Smooth muscle cell (in vitro differentiated cells): ENCODE results near the gene PAQR7. TPM values are rescaled to one million over a fixed set of nuclear protein-coding genes. Genes with fewer than 3 reads are reported as not detected.

Experiments used
- DNase-seq: peaks from one replicate; lab custom pipeline; 2025; ENCODE audit not compliant: unreplicated experiment; lab: John Stamatoyannopoulos, UW
- H2AFZ ChIP-seq: fragments of 200-600 bp; sonication (generic); 2 replicates; pipeline ENCODE4 v1.6.0; 2016; ENCODE audit warnings: antibody characterized with exemption, low read depth, mild to moderate bottlenecking
- H3F3A ChIP-seq: fragments of 200-600 bp; sonication (generic); 2 replicates; pipeline ENCODE4 v1.6.0; 2017; ENCODE audit warnings: antibody characterized with exemption, low read depth
- H3K27ac ChIP-seq: fragments of 200-600 bp; sonication (generic); 2 replicates; pipeline ENCODE4 v1.5.1; 2016; ENCODE audit warnings: low read depth, mild to moderate bottlenecking
- H3K27me3 ChIP-seq: fragments of 200-600 bp; sonication (generic); 2 replicates; pipeline ENCODE4 v1.6.1; 2016; ENCODE audit warnings: low read depth, mild to moderate bottlenecking
- H3K36me3 ChIP-seq: fragments of 200-600 bp; sonication (generic); 2 replicates; pipeline ENCODE4 v1.5.1; 2016; ENCODE audit warnings: low read depth
- H3K4me1 ChIP-seq: fragments of 200-600 bp; sonication (generic); 2 replicates; pipeline ENCODE4 v1.5.1; 2016; ENCODE audit warnings: low read depth
- H3K4me2 ChIP-seq: fragments of 200-600 bp; sonication (generic); 2 replicates; pipeline ENCODE4 v1.6.0; 2016; ENCODE audit warnings: mild to moderate bottlenecking
- H3K4me3 ChIP-seq: fragments of 200-600 bp; sonication (generic); 2 replicates; pipeline ENCODE4 v1.5.1; 2016; ENCODE audit warnings: mild to moderate bottlenecking
- H3K79me2 ChIP-seq: fragments of 200-600 bp; sonication (generic); 2 replicates; pipeline ENCODE4 v1.6.0; 2016; ENCODE audit warnings: low read depth, mild to moderate bottlenecking
- H3K9ac ChIP-seq: fragments of 200-600 bp; sonication (generic); 2 replicates; pipeline ENCODE4 v1.6.0; 2016; ENCODE audit warnings: low read depth
- H3K9me3 ChIP-seq: fragments of 200-600 bp; sonication (generic); replicated peaks from 2 replicates; pipeline ENCODE4 v1.5.1; 2016; ENCODE audit warnings: low read depth
- H4K20me1 ChIP-seq: fragments of 200-600 bp; sonication (generic); 2 replicates; pipeline ENCODE4 v1.6.0; 2016; ENCODE audit warnings: low read depth
- WGBS: methylation state at CpG from one replicate; pipeline ENCODE4 v1.1.7; 2016; ENCODE audit warnings: low lambda C conversion rate; 5-methylcytosine and 5-hydroxymethylcytosine counted together
- polyA plus RNA-seq: library from polyadenylated mRNA; unstranded; fragments of >200 nt; fragmentation: Nextera tagmentation; extraction: Ambion mirVana; gene quantifications from 2 replicates; pipeline ENCODE4 v1.2.1, GENCODE V29; 2016
- total RNA-seq: library from RNA; depleted of rRNA; stranded (reverse); fragments of >200 nt; gene quantifications from 2 replicates; pipeline ENCODE4 v1.2.3, GENCODE V29; 2014
- TF ChIP-seq, protein P1 (sequence below): fragments of 200-600 bp; sonication (generic); IDR thresholded peaks from 2 replicates; pipeline ENCODE4 v1.5.1; 2017; ENCODE audit warnings: borderline replicate concordance, mild to moderate bottlenecking, antibody characterized with exemption; ENCODE audit not compliant: insufficient read depth, poor library complexity, severe bottlenecking

PAQR7 gene
- total and polyA plus RNA-seq, 2 experiments from 2014 or later: 2.9 to 10.0 TPM

GRCh38 chr1:25902462-25902861, 27.0 kb upstream of the PAQR7 start:
- Histone ChIP-seq H3K4me2 (no peak overlapping the region), H3K27ac (no peak overlapping the region), H3K9me3 (no peaks in the 10 kb centered on the region), H3K36me3 (no peaks in the 10 kb centered on the region), H3K27me3 (no peaks in the 10 kb centered on the region), H4K20me1 (peaks cover 25% of the 10 kb centered on the region), H3K79me2 (peaks cover 31% of the 10 kb centered on the region), H3K4me3 (no peak overlapping the region), H2AFZ (no peak overlapping the region), H3K9ac (no peak overlapping the region), H3F3A (peaks cover 6% of the 10 kb centered on the region), H3K4me1 (peaks cover 17% of the 10 kb centered on the region)
- TF ChIP-seq, protein P1, sequence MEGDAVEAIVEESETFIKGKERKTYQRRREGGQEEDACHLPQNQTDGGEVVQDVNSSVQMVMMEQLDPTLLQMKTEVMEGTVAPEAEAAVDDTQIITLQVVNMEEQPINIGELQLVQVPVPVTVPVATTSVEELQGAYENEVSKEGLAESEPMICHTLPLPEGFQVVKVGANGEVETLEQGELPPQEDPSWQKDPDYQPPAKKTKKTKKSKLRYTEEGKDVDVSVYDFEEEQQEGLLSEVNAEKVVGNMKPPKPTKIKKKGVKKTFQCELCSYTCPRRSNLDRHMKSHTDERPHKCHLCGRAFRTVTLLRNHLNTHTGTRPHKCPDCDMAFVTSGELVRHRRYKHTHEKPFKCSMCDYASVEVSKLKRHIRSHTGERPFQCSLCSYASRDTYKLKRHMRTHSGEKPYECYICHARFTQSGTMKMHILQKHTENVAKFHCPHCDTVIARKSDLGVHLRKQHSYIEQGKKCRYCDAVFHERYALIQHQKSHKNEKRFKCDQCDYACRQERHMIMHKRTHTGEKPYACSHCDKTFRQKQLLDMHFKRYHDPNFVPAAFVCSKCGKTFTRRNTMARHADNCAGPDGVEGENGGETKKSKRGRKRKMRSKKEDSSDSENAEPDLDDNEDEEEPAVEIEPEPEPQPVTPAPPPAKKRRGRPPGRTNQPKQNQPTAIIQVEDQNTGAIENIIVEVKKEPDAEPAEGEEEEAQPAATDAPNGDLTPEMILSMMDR: no peak
- DNase-seq: no peak
- 97% methylated on average over 3 of the region's 3 CpGs for WGBS

DNA sequence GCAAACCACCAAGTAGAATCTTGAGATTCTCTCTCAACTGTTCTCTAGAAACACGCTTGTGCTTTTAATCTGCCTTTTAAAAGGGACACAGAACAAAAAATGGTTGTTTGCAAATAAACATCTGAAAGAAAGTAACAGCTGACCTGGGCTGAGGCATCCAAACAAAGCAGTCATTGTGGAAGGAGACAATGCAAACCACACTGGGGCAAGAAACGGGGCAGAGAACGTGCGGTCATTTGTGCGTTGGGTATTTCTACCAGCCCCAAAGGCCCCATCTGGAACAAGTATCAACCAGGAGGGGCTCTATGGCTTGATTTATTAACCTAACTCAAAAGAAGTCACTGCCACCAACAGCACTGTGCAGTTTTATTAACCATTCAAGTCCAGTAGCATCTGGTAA, 24.7 kb upstream of the PAQR7 start:
- Histone ChIP-seq H3K27ac (no peak overlapping the region), H2AFZ (no peak overlapping the region), H3K4me3 (no peak overlapping the region), H3K79me2 (peaks cover 31% of the 10 kb centered on the region), H3K27me3 (no peaks in the 10 kb centered on the region), H3K9me3 (no peaks in the 10 kb centered on the region), H3F3A (peaks cover 10% of the 10 kb centered on the region), H3K4me2 (no peak overlapping the region), H3K36me3 (no peaks in the 10 kb centered on the region), H3K9ac (no peak overlapping the region), H4K20me1 (peaks cover 25% of the 10 kb centered on the region), H3K4me1 (peaks cover 20% of the 10 kb centered on the region)
- TF ChIP-seq, protein P1: no peak
- 92% methylated on average over 5 of the region's 5 CpGs for WGBS
- no peak for DNase-seq

GRCh38 chr1:25899792-25900191, 24.3 kb upstream of the PAQR7 start:
- peaks cover 20% of the 10 kb centered on the region for H3K4me1 ChIP-seq
- H3K27me3 ChIP-seq: no peaks in the 10 kb centered on the region
- no peak for DNase-seq
- H3K9me3 ChIP-seq: no peaks in the 10 kb centered on the region
- TF ChIP-seq, protein P1: no peak
- WGBS: 97% methylated on average over 6 of the region's 6 CpGs
- H3K27ac ChIP-seq: no peak overlapping the region
- H3K4me3 ChIP-seq: no peak overlapping the region
- H3K36me3 ChIP-seq: no peaks in the 10 kb centered on the region
- peaks cover 21% of the 10 kb centered on the region for H4K20me1 ChIP-seq
- peaks cover 10% of the 10 kb centered on the region for H3F3A ChIP-seq
- H3K4me2 ChIP-seq: no peak overlapping the region
- H3K79me2 ChIP-seq: peaks cover 27% of the 10 kb centered on the region
- H3K9ac ChIP-seq: no peak overlapping the region
- H2AFZ ChIP-seq: no peak overlapping the region

GRCh38 chr1:25898223-25899015, 22.9 kb upstream of the PAQR7 start:
- no peak overlapping the region for H3K4me2 ChIP-seq
- H3K4me3 ChIP-seq: no peak overlapping the region
- H3K9me3 ChIP-seq: no peaks in the 10 kb centered on the region
- H3K79me2 ChIP-seq: peaks cover 13% of the 10 kb centered on the region
- 92% methylated on average over 11 of the region's 11 CpGs for WGBS
- peaks cover 6% of the 10 kb centered on the region for H3K4me1 ChIP-seq
- no peaks in the 10 kb centered on the region for H3K36me3 ChIP-seq
- peaks cover 9% of the 10 kb centered on the region for H4K20me1 ChIP-seq
- TF ChIP-seq, protein P1: no peak
- no peak overlapping the region for H2AFZ ChIP-seq
- H3K9ac ChIP-seq: no peak overlapping the region
- no peaks in the 10 kb centered on the region for H3K27me3 ChIP-seq
- no peak for DNase-seq
- peaks cover 15% of the 10 kb centered on the region for H3F3A ChIP-seq
- no peak overlapping the region for H3K27ac ChIP-seq
